ENCODE measurements around the gene SMIM20.

DNA sequence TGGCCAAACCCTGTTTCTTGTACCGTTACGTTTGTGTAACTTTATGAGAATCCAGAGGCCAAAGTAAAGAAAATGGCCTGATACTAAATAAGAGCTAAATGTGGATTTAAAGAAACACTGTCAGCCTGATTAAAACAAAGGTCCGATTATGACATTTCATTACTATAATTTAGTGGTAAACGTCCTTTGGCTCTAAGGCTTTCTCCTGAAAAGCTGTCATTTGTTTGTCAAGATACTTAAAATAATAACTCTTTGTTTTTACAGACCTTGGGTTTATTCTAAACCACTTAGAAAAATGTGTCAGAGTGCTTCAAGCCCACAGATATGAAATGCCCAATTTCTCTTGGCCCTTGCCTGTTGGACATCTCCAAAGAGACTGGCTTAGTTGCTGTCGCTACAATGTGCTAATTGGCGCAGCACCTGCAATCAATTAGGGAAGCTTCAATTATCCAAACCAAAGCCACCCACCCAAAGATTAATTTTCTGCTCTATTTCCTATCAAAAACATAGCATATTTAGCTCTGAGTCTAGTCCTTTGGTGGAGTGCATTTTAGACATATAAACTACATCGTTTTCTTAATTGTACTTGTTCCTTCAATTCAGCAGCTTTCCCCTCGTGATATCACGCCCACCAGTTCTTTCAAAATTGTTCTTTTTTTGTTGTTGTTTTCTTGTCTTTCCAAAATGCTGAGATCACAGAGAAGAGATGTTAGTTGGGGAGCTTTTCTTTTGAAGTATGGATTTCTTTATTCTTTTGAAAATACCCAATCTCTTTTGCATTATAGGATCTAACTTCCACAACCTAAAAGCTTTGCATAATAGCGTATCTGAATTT, 13.6 kb downstream of the SMIM20 start:
- TF ChIP-seq, protein P1, sequence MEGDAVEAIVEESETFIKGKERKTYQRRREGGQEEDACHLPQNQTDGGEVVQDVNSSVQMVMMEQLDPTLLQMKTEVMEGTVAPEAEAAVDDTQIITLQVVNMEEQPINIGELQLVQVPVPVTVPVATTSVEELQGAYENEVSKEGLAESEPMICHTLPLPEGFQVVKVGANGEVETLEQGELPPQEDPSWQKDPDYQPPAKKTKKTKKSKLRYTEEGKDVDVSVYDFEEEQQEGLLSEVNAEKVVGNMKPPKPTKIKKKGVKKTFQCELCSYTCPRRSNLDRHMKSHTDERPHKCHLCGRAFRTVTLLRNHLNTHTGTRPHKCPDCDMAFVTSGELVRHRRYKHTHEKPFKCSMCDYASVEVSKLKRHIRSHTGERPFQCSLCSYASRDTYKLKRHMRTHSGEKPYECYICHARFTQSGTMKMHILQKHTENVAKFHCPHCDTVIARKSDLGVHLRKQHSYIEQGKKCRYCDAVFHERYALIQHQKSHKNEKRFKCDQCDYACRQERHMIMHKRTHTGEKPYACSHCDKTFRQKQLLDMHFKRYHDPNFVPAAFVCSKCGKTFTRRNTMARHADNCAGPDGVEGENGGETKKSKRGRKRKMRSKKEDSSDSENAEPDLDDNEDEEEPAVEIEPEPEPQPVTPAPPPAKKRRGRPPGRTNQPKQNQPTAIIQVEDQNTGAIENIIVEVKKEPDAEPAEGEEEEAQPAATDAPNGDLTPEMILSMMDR (IDR thresholded peaks at IDR 0.05; ENCODE audit: low read depth, low read length): no peak
- no peak for TF ChIP-seq EZH2phosphoT487 (IDR thresholded peaks at IDR 0.05; ENCODE audit: low read depth)
